D721Med (cell line): Measurements from ENCODE around the gene YIPF2.

Source experiments
- DNase-seq: peaks from one replicate; pipeline ENCODE4 v3.0.0; 2011; ENCODE audit warnings: low spot score; ENCODE audit not compliant: insufficient read length
- FAIRE-seq: peaks from 2 replicates; lab custom pipeline; 2011; peaks lifted over from hg19 to GRCh38; lab: Jason Lieb, UNC
- TF ChIP-seq, protein P1 (sequence below): IDR thresholded peaks from 2 replicates; pipeline ENCODE4 v1.5.1; 2012; ENCODE audit warnings: mild to moderate bottlenecking, control low read depth; ENCODE audit not compliant: insufficient read depth; ENCODE audit errors: missing control alignments

YIPF2 gene

DNA sequence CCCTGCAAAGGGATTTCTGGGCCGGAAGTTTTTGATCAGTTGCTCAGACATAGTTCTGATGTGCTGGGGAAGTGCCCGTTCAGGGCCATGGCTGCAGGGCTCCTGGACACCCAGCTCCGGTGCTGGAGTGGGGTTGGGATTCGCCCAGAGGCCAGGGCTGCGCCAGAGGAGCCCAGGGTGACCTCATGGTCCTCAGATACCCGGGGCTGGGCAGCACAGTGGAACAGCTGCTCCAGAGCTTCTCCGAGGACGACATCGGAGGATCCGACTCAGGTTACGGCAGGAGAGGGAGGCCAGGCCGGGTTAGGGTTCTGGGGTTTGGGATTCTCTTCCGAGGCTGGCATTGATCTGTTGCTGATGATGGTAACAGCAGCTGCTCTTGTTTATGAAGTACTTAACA lies 36.2 kb downstream of the YIPF2 start:
- FAIRE-seq (no peak), DNase-seq (no peak)
- TF ChIP-seq, protein P1, sequence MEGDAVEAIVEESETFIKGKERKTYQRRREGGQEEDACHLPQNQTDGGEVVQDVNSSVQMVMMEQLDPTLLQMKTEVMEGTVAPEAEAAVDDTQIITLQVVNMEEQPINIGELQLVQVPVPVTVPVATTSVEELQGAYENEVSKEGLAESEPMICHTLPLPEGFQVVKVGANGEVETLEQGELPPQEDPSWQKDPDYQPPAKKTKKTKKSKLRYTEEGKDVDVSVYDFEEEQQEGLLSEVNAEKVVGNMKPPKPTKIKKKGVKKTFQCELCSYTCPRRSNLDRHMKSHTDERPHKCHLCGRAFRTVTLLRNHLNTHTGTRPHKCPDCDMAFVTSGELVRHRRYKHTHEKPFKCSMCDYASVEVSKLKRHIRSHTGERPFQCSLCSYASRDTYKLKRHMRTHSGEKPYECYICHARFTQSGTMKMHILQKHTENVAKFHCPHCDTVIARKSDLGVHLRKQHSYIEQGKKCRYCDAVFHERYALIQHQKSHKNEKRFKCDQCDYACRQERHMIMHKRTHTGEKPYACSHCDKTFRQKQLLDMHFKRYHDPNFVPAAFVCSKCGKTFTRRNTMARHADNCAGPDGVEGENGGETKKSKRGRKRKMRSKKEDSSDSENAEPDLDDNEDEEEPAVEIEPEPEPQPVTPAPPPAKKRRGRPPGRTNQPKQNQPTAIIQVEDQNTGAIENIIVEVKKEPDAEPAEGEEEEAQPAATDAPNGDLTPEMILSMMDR: no peak

DNA sequence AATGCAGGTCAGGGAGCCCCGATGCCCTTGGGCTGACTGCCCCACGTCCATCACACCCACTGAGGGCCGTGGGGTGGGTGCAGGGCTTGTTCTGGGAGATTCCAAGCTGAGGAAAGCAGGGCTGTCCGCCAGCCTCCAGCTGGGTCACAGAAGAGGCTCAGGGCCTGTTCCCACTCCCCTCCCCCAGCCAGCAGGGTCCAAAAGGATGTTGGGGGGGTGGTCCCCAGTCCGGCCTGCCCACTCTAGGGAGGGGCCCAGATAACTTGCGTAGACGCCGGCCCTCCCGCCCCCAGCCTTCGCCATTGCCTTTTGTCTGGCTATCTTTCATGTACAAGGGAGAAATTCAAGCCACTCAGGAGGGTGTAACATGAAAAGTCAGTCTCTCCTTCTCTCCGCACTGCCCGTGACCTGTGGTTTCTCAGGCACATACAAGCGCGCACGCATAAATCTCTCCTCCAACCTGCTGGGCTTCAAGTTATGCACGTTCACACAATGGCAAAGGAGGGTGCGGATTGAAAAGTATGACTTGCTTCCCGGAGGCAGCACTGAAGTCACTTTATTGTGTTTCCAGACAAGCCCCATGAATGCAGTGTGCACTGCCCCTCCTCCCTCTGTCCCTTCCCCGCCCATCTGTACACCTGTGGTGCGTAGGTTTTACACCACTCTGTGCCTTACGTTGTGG lies 36.9 kb downstream of the YIPF2 start:
- DNase-seq (no peak), FAIRE-seq (no peak)
- TF ChIP-seq, protein P1: no peak

DNA sequence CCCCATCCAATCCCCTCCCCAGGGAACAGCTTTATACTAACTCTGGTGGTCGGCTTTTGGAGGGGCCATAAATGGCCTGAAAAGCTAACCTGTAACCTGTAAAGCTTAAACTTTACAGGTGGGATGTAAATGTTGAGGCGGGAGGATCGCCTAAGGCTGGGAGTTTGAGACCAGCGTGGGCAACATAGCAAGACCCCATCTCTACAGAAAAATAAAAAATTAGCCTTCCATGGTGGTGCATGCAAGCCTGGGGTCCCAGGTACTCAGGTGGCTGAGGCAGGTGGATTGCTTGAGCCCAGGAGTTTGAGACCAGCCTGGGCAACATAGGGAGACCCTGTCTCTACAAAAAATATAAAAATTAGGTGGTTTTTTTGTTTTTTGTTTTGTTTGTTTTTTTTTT lies 38.6 kb downstream of the YIPF2 start:
- TF ChIP-seq, protein P1: no peak
- FAIRE-seq (no peak), DNase-seq (no peak)

DNA sequence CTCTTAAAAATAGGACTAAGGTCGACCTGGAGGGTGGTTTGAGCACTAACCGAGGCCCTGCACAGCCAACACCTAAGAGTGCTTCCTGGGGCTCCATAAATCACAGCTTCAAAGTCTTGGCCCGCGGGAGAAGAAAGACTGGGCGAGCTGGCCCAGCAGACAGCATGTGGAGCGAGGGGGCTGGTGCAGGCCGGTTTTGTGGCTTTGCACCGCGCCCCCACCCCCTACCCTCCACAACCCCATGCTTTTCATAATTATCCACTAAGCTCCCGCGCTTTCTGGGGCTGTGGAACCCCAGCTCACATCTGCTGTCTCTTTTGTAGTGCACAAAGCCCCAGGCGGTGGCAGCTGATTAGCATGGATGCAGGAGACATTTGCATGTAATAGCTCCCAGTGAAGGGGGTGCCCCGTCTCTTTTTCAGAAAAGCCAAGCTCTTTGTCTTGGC lies 40.0 kb downstream of the YIPF2 start:
- TF ChIP-seq, protein P1: no peak
- DNase-seq: peak; percentile 83
- FAIRE-seq: no peak

DNA sequence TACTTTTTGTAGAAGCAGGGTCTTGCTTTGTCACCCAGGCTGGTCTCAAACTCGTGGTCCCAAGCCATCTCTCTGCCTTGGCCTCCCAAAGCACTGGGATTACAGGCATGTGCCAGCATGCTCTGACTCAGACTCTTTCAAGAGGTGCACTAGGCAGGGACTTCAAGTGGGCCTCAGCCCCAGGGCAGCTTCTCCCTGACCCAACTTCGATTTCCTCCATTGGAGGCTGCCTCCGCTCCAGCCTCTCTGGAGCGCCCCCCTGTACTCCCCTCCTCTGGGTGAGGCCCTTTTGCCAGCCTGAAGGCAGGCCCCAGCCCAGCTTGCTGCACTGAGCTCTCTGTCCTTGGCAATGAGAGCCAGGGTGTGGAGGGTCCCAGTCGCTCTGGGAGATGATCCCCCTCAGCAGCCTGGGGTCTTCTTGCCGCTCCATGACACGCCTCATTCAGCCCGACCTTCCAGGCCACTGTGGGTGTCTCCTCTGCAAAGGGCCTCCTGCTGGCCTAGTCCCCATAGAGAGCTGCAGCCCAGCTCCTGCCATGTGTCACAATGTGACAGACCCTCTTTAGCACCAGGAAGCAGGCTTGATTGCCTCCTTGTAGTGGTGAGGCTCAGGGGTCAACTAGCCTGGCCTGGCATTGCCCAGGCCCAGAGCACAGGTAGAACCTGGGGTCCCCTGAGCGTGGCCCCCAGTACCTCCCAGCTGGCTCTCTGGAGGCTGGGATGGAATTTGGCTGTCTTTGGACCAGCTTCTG lies 40.6 kb downstream of the YIPF2 start:
- DNase-seq (no peak), FAIRE-seq (no peak)
- TF ChIP-seq, protein P1: no peak

DNA sequence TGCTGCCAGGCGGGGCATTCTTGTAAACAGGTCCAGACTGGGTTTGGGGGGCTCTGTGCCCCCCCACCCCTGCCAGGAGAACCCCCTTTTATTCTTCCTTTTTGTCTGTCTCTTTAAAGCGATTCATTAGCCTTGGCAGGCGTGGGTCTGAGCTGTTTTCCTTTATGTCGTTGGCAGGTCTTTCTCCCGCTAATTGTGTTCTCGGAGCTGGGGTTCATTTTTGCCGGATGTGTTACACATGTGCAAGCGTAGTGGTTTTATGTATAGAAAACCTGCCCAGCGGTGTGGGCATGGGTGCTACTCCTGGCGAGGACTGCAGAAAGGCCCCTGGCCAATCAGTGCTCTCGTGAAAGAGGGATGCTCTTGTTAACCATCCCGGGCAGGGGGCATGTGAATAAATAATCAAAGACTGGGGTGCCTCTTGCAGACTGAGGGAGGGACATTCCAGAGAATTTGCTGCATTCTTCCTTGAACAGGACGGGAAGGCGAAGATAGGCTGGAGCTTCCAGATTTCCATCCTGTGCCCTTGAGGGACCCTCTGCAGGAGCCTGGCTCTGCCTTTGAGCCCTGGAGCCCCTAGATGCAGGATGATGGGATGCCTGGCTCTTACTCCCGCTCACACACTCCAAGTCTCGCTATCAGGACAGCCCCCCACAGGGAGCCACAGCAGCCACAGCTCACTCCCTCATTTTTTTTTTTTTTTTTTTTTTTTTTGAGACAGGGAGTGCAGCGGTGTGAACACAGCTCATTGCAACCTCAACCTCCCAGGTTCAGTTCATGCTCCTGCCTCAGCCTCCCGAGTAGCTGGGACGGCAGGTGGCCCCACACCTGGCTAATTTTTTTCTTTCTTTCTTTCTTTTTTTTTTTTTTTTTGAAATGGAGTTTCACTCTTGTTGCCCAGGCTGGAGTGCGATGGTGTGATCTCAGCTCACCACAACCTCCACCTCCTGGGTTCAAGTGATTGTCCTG lies 43.0 kb downstream of the YIPF2 start:
- FAIRE-seq (no peak), DNase-seq (no peak)
- TF ChIP-seq, protein P1: no peak
